Measurements from ENCODE around the gene IRF1. TPM values are rescaled to one million over a fixed set of nuclear protein-coding genes. Genes with fewer than 3 reads are reported as not detected.

IRF1 gene
- total and polyA plus RNA-seq, 2 of the 8 experiments (the other 6 are each of a cell fraction or from before 2014, with no cell fraction given) = 4.0 to 8.5 TPM

GRCh38 chr5:132465059-132465707 is 25.4 kb downstream of the IRF1 start (continued):
- TF ChIP-seq SAP30 (IDR thresholded peaks at IDR 0.05; ENCODE audit: insufficient read depth, insufficient replicate concordance, low read length) (no peak), PHF8 (conservative IDR thresholded peaks at IDR 0.05; ENCODE audit: low read depth, low read length) (no peak), SP1 (IDR thresholded peaks at IDR 0.05; ENCODE audit: low read depth, low read length) (no peak), GTF2F1 (IDR thresholded peaks at IDR 0.05; ENCODE audit: borderline replicate concordance, low read depth, low read length) (no peak), SIX5 (IDR thresholded peaks at IDR 0.05; ENCODE audit: low read depth, low read length) (no peak), YY1 (IDR thresholded peaks at IDR 0.05; ENCODE audit: low read depth, low read length) (no peak)

All from H1 (cell line).